ENCODE measurements around the gene GSC2. TPM values are rescaled to one million over a fixed set of nuclear protein-coding genes. Genes with fewer than 3 reads are reported as not detected.

GSC2 gene
- total and polyA plus RNA-seq, 8 donors = not detected

DNA sequence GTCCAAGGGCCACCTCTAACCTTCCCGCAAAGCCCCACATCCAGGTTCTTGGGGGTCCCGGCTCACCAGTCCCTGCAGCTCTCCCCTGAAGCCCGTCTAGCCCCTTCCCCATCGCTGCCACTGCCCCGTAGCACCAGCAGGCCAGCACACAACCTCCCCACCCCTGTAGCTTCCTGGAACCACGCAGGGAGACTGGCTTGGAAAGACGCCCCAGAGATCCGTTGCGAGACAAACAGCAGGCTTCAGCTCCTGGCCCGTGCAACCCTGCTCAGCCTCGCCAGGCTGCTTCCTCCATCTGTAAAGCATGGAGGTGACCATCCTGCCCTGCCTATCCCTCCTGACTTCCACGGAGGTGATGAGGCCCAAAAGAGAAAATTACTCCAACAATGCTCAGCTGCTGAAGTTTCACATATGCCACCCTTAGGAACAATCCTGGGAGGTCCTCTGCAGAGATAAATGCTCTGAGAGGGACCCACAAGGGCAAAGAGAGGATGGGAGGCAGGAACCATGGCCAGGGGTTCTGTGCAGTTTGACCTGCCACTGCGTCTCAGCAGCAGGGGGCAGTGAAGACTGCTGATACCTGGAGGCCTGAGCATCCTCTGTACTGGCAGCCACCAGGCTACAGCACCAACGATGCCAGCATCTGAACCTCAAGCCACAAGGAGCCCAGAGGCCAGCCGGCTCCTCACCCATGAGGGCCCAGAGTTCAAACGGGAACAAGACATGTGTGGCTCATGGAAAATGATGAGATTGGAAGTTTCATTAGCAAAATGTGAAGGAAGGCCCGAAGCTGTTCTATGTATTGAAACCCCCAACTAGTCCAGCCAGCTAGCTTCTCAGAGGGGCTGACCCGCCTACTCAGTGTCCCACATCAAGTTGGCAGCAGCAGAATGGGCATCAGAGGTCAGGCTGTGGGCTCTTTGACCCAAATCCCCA lies 44.0 kb downstream of the GSC2 start:
- Histone ChIP-seq H3K27me3 (no peaks in the 10 kb centered on the region), H3K36me3 (no peaks in the 10 kb centered on the region), H3K4me1 (peaks cover 33 to 71% (median 62%) of the 10 kb centered on the region in 4 donors), H3K27ac (peak overlapping the region in 1 of 5 donors; percentile 24), H3K4me3 (no peak overlapping the region), H3K9me3 (no peaks in the 10 kb centered on the region)
- DNase-seq = no peak
- WGBS, 5 donors = 60 to 72% (median 67%) methylated on average over 16 to 18 of the region's 18 CpGs
- TF ChIP-seq EP300 (IDR thresholded peaks at IDR 0.05) (no peak), POLR2A (IDR thresholded peaks at IDR 0.05) (no peak), POLR2AphosphoS5 (IDR thresholded peaks at IDR 0.05) (no peak)
- TF ChIP-seq, protein P1, sequence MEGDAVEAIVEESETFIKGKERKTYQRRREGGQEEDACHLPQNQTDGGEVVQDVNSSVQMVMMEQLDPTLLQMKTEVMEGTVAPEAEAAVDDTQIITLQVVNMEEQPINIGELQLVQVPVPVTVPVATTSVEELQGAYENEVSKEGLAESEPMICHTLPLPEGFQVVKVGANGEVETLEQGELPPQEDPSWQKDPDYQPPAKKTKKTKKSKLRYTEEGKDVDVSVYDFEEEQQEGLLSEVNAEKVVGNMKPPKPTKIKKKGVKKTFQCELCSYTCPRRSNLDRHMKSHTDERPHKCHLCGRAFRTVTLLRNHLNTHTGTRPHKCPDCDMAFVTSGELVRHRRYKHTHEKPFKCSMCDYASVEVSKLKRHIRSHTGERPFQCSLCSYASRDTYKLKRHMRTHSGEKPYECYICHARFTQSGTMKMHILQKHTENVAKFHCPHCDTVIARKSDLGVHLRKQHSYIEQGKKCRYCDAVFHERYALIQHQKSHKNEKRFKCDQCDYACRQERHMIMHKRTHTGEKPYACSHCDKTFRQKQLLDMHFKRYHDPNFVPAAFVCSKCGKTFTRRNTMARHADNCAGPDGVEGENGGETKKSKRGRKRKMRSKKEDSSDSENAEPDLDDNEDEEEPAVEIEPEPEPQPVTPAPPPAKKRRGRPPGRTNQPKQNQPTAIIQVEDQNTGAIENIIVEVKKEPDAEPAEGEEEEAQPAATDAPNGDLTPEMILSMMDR (IDR thresholded peaks at IDR 0.05) = no peak
- intact Hi-C loops (cut with DNase I; ENCODE audit: low total_unique reads) = no loop called here

DNA sequence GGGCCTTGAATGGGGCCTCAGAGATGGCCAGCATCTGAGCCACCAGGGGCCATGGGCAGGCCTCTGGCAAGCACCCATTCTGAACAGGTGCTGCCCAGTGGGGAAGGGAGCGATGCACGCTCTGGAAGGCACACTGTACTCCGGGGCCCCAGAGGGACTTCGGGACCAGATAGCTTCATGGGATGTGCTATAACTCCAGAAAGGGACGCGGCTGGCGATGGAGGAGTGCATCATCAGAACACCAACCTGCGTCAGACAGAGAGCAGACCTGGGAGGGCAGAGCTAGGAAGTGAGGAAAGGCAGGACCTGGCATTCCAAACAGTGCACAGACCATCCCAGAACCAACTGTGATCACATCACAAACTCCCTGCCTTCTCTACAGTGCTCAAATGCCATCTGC lies 44.6 kb downstream of the GSC2 start:
- no peak for TF ChIP-seq EP300 (IDR thresholded peaks at IDR 0.05)
- no peak for TF ChIP-seq POLR2A (IDR thresholded peaks at IDR 0.05)
- TF ChIP-seq POLR2AphosphoS5 (IDR thresholded peaks at IDR 0.05) = no peak
- TF ChIP-seq, protein P1 (IDR thresholded peaks at IDR 0.05) = no peak
- no peak for DNase-seq
- WGBS, 5 donors = 91 to 99% (median 97%) methylated on average over 8 of the region's 8 CpGs
- peaks cover 0 to 5% (median 0%) of the 10 kb centered on the region in 4 donors for H3K36me3 ChIP-seq
- H3K9me3 ChIP-seq = no peaks in the 10 kb centered on the region
- intact Hi-C loops (cut with DNase I; ENCODE audit: low total_unique reads) = no loop called here
- no peak overlapping the region for H3K4me3 ChIP-seq
- peaks cover 33 to 65% (median 58%) of the 10 kb centered on the region in 4 donors for H3K4me1 ChIP-seq
- H3K27ac ChIP-seq = peak overlapping the region in 1 of 5 donors; percentile 24
- no peaks in the 10 kb centered on the region for H3K27me3 ChIP-seq

DNA sequence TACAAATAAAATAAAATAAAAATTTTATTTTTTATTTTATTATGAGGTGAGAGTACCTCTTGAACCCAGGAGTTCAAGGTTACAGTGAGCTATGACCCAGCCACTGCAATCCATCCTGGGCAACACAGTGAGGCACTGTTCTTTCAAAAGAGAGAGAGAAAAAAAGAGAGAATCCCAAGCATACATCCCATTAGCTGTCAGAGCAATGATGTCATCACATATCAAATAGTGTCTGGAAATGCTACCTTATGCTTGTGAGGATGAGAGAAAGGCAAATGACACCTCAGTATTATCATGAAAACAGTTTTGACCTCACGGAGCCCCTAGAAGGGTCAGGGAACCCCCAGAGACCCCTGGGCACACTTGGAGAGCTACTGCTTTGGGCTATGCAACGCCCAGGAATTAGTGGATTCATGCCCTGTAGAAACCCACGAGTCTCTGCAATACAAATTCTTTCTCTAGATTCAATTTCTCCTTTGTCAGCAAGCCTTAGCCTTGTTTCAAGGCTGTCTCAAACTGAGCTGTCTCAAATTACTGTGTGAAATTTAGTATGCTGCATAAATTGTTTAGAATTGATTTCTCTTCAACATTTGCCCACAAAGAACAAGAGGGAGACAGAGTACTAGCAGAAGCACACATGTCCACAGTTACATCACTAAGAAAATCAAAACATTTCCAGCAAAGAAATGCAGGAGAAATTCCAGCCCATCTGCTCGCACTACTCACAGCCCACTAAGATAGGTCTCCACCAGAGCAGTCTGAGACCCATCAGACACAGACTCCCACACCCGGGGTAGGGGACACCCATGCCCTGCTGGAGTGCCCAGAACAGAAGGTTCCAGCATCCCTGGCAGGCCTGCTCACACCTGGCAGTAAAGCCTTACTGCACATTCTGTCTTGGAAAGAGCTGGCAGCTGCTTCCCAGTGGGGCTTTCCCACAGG lies 45.9 kb downstream of the GSC2 start:
- Histone ChIP-seq H3K4me1 (peaks cover 22 to 52% (median 45%) of the 10 kb centered on the region in 4 donors), H3K36me3 (peaks cover 0 to 5% (median 0%) of the 10 kb centered on the region in 4 donors), H3K27me3 (no peaks in the 10 kb centered on the region), H3K27ac (peak overlapping the region in 2 of 5 donors; percentile 2 to 18), H3K4me3 (no peak overlapping the region), H3K9me3 (no peaks in the 10 kb centered on the region)
- intact Hi-C loops (cut with DNase I; ENCODE audit: low total_unique reads) = no loop called here
- DNase-seq = no peak
- TF ChIP-seq POLR2AphosphoS5 (IDR thresholded peaks at IDR 0.05) (no peak), EP300 (IDR thresholded peaks at IDR 0.05) (no peak), POLR2A (IDR thresholded peaks at IDR 0.05) (no peak)
- TF ChIP-seq, protein P1 (IDR thresholded peaks at IDR 0.05) = no peak
- WGBS, 5 donors = 67 to 70% (median 69%) methylated on average over 5 of the region's 5 CpGs

DNA sequence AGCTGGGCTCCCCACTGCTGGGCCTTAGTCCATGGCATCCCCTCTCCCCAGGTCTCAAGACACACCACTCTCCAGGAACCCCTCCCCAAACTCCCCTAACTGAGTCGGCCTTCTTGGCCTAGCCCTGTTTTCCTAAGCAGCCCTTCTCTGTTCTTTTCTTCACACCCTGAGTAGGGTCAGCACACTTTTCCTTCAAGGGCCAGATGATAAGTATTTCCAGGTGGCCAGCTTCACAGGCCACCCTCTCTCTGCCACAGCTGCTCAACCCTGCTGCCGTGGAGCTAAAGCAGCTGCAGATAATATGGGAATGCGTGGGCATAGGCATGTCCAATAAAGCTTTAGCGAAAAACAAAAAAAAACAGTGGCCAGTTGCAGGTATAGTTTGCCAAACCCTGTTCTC lies 51.9 kb downstream of the GSC2 start:
- no peak for DNase-seq
- peaks cover 0 to 20% (median 14%) of the 10 kb centered on the region in 4 donors for H3K36me3 ChIP-seq
- H3K27ac ChIP-seq = no peak overlapping the region
- intact Hi-C loops (cut with DNase I; ENCODE audit: low total_unique reads) = no loop called here
- peaks cover 0 to 23% (median 5%) of the 10 kb centered on the region in 4 donors for H3K4me1 ChIP-seq
- 64 to 76% (median 71%) methylated on average over 4 of the region's 4 CpGs for WGBS, 5 donors
- no peak for TF ChIP-seq POLR2A (IDR thresholded peaks at IDR 0.05)
- no peak for TF ChIP-seq POLR2AphosphoS5 (IDR thresholded peaks at IDR 0.05)
- TF ChIP-seq EP300 (IDR thresholded peaks at IDR 0.05) = no peak
- TF ChIP-seq, protein P1 (IDR thresholded peaks at IDR 0.05) = no peak
- H3K9me3 ChIP-seq = no peaks in the 10 kb centered on the region
- no peak overlapping the region for H3K4me3 ChIP-seq
- H3K27me3 ChIP-seq = no peaks in the 10 kb centered on the region
